NCI-H345 treated with DMSO at 0.1 percent for 48 hours (cell line): ENCODE data around the gene PRDM15.

Experiments
- DNase-seq: peaks from one replicate; lab custom pipeline; 2025; ENCODE audit not compliant: unreplicated experiment; lab: John Stamatoyannopoulos, UW

The PRDM15 gene

DNA sequence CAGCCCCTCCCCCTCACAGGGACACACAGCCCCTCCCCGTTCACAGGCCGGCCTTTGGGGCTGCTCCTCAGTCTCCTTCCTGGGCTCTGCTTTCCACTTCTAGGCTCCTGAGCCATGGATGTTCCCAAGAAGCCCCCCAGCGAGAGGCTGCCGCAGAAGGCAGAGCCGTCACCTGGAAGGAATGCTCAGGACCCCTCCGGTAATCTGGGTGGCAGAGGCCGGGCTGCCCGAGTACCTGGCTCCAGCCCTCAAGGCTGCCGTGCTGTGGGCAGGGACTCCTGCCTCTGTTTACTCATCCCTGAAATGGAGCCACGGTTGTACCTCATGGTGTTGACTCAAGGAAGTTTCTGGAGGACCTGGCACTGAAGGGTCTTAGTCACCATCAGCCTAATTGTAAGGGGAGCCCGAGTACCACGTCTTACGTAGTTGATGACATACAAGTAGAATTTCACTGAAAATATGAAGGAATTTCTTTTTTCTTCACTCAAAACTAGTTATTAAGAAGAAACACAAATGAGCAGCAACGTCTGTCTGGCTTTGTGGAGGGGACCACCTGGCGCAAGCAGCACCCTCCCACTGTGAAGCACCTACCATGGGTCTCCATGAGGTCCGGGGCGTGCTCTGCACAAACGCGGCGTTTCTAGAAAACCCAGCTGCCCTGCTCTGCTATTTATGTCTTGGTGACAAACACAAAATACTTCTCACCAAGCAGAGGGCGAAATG, 33.7 kb downstream of the PRDM15 start:
- DNase-seq, result no peak

DNA sequence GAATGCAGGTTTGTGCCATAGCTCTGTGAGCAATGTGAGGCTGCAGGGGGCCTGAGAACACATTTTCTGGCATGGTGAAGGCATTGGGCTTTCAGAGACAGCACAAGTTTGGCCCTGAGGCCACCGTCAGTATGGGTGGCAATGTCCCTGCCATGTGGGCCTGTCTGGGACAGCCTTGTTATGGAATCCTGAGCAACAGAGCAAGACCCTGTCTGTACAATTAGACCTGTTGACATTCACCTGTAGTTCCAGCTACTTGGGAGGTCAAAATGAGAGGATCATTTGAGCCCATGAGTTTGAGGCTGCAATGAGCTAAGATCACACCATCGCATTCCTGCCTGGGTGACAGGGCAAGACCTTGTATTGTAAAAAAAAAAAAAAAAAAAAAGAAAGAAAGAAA, 35.6 kb downstream of the PRDM15 start:
- no peak for DNase-seq

GRCh38 chr21:41840880-41841279, 38.3 kb downstream of the PRDM15 start:
- DNase-seq, result no peak

DNA sequence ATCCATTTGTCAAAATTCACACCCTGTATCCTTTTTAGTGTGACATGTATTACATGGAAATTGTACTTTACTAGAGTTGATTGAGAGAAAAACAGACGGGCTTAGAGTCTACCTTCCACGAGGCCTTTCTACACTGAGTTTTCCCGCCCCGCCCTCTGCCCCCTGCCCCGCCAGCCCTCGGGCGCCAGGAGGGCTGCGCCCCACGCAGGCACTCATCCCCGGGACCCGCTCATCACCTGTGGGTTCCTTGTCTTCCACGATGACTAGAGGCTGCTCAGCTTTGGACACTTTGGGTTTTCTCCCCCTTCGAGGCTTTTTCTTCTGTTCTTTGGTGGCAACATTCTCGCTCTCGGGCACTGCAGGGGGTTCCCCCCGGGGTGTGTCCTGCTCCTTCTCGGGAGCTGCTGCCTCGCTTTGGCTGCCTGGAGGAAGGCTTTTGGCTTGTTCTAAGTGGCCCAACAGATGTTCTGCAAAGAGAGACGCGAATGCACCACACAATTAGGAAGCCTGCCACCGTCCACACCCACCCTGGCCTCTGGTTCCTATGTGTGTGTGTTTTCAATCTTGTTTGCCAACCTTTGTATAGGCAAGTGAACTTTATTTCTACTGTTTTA, 39.6 kb downstream of the PRDM15 start:
- no peak for DNase-seq

DNA sequence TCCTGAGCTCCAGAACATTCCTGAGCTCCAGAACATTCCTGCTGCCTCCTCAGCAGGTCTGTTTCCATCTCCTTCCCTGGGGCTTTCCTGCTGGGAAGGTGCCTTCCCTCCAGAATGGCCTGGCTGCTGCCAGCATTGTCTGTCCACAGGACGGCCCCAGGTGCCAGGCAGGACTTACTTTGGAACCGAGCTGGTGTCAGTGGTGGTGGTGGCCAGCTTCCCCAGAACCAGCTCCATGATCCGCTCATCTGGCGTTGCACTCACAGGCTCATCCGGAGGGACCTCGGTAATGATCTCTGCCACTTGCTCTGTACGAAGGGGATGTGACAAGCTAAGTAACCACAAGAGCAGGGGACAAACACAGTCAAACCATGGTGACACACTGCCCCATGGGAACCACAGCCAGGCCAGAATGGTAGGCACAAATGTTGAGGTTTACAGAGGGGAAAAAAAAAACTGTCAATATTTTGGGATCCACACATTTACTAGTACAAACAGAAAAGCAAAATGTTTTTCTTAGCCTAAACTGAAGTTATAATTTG, 41.3 kb downstream of the PRDM15 start:
- no peak for DNase-seq

GRCh38 chr21:41836166-41837015, 42.8 kb downstream of the PRDM15 start:
- DNase-seq, result no peak

DNA sequence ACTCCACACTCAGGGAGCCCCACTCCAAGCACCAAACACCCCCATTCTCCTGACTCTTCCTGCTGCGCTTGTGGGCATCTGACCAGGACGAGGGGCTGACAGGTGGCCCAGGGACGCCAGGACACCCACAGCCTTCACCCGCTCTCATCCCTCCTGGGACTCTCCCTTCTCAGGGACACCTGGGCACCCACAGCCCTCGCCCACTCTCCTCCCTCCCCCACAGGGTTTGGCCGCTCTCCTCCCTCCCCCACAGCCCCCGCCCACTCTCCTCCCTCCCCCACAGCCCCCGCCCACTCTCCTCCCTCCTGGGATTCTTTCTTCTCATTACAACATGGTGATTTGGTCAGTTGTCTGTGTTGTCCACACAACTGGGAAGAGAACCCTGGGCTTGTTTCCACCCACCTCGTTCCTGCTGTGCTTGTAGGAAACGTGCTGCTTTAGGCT, 43.4 kb downstream of the PRDM15 start:
- no peak for DNase-seq

- no peak for DNase-seq
Observed at GRCh38 chr21:41834926-41835663, 44.0 kb downstream of the PRDM15 start.

GRCh38 chr21:41834252-41834925, 44.8 kb downstream of the PRDM15 start:
- DNase-seq, result no peak

DNA sequence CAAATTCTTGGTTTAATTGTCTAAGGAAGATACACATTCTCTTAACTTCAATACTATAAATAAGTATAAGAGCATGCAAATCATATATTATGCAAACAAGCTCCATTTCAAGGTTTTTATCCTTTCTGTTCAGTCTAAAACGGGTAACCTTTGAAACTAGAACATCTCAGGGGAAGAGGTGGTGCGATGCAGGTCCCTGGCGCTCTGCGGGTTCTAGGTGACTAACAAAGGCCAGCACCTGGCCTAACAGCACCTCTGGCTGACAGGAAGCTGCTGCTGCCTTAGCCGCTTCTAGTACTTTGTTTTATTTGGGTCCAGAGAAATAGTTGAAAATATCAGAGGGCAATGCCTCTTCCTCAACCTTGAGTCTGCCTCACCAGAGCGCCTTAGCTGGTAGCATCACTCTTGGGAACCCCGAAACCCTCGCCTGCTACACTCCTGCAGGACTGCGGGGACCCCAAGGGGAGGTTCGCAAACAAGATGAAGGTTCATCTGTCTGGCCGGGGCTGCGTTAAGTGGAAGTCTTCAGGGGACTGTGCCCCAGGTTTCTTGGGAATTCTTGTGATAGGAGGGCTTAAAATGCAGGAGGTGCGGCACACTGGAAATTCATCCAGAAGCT, 45.5 kb downstream of the PRDM15 start:
- no peak for DNase-seq

GRCh38 chr21:41832596-41833496, 46.3 kb downstream of the PRDM15 start:
- DNase-seq, result no peak

- no peak for DNase-seq
Observed at GRCh38 chr21:41831866-41832595, 47.1 kb downstream of the PRDM15 start.

DNA sequence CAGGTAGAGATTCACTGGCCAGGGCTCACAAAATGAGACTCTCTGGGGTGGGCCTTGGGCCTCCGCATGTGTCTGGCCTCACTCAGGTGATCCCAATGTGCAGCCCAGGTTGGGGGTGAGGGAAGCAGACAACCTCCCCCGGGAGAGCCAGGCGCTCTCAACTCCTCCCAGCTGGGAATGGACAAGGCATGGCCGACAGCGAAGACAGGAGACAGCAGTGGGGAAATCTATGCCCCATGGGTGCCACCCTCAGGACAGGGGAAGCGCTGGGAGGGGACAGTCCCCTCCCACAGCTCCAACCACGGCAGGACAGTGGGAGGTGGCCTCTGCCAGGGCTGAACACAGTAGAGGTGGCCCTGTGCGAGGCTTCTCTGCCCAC, 47.7 kb downstream of the PRDM15 start:
- no peak for DNase-seq

DNA sequence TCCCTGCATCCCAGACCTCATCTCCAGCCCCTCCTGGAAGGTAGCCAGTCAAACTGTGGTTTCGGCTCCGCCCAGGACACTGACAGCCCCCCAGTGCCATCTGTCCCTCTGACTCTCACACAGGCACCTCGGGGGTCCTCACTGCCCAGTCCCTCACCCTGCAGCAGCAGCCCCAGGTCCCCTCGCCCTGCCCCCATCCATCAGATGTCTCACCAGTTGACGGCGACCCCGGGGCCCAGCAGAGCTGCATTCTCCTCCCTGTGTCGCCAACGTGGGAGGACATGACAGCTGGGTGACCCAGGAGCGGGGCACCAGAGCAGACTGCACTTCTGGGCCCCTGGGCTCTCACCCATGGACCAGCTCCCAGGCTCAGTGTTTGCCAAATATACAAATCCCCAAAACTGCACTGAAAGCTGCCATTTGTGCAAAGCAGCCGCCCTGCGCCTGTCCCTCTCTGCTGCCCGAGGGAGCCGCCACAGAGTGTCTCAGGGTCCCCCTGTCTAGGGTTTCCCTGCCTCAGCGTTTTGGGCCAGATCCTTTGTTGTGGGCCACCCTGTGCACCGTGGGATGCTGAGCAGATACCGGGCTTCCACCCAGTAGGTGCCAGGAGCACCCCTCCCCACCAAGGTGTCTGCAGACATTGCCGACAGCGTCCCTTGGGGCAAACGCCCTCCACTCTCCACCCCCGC, 48.2 kb downstream of the PRDM15 start:
- DNase-seq, result no peak

- no peak for DNase-seq
Observed at GRCh38 chr21:41830145-41830707, 48.9 kb downstream of the PRDM15 start.

- DNase-seq, result no peak
Observed at GRCh38 chr21:41828884-41829360, 50.2 kb downstream of the PRDM15 start.
